ENCODE measurements around the gene TTLL11.

TTLL11 gene

GRCh38 chr9:121778252-121779225, 314.6 kb downstream of the TTLL11 start:
- DNase-seq (ENCODE audit: low read depth): no peak

GRCh38 chr9:121776739-121777637, 316.1 kb downstream of the TTLL11 start:
- no peak for DNase-seq (ENCODE audit: low read depth)
- TF ChIP-seq CTCF (IDR thresholded peaks at IDR 0.05; ENCODE audit: low read depth, low read length, missing control alignments): no peak
- no peak overlapping the region for H3K4me3 ChIP-seq (ENCODE audit: low read depth, low read length)

More at GRCh38 chr9:121778252-121779225, 314.6 kb downstream of the TTLL11 start:
- TF ChIP-seq CTCF (IDR thresholded peaks at IDR 0.05; ENCODE audit: low read depth, low read length, missing control alignments): no peak
- no peak overlapping the region for H3K4me3 ChIP-seq (ENCODE audit: low read depth, low read length)

- no peak overlapping the region for H3K4me3 ChIP-seq (ENCODE audit: low read depth, low read length)
- DNase-seq (ENCODE audit: low read depth): no peak
- no peak for TF ChIP-seq CTCF (IDR thresholded peaks at IDR 0.05; ENCODE audit: low read depth, low read length, missing control alignments)
Measured at GRCh38 chr9:121776001-121776738, 316.9 kb downstream of the TTLL11 start.

GRCh38 chr9:121774715-121775613, 318.1 kb downstream of the TTLL11 start:
- no peak for DNase-seq (ENCODE audit: low read depth)
- TF ChIP-seq CTCF (IDR thresholded peaks at IDR 0.05; ENCODE audit: low read depth, low read length, missing control alignments): no peak
- H3K4me3 ChIP-seq (ENCODE audit: low read depth, low read length): no peak overlapping the region

GRCh38 chr9:121773954-121774714, 319.0 kb downstream of the TTLL11 start:
- TF ChIP-seq CTCF (IDR thresholded peaks at IDR 0.05; ENCODE audit: low read depth, low read length, missing control alignments): no peak
- H3K4me3 ChIP-seq (ENCODE audit: low read depth, low read length): no peak overlapping the region
- DNase-seq (ENCODE audit: low read depth): no peak

Measured in GM12864 (cell line).